Endothelial cell of umbilical vein (primary cell): ENCODE data around the gene CCDC60.

ENCODE experiments used
- CTCF ChIP-seq, 2 donors: IDR thresholded peaks; 1 replicate in 1 of 2; 2 replicates in 1 of 2; pipeline ENCODE4 v1.5.1; 2011; ENCODE audit warnings: low read length in 2 of 2, mild to moderate bottlenecking in 2 of 2, moderate library complexity in 2 of 2, control low read depth in 1 of 2, inconsistent platforms in 1 of 2, low read depth in 1 of 2; ENCODE audit not compliant: insufficient read depth in 1 of 2; ENCODE audit errors: extremely low read depth in 1 of 2
- EZH2 ChIP-seq: IDR thresholded peaks from 2 replicates; pipeline ENCODE4 v1.6.1; 2012; ENCODE audit warnings: borderline replicate concordance, low read depth, mild to moderate bottlenecking, moderate library complexity, low read length, inconsistent platforms; ENCODE audit not compliant: severe bottlenecking
- FOS ChIP-seq: IDR thresholded peaks from 2 replicates; pipeline ENCODE4 v1.6.1; 2011; ENCODE audit warnings: mild to moderate bottlenecking, low read length, moderate library complexity, borderline replicate concordance; ENCODE audit not compliant: insufficient read depth
- MAX ChIP-seq: IDR thresholded peaks from 2 replicates; pipeline ENCODE4 v1.6.1; 2011; ENCODE audit not compliant: insufficient read depth, insufficient read length
- MYC ChIP-seq: IDR thresholded peaks from one replicate; pipeline ENCODE4 v1.6.1; 2011; ENCODE audit warnings: mild to moderate bottlenecking, low read depth, low read length
- POLR2A ChIP-seq: IDR thresholded peaks from 2 replicates; pipeline ENCODE4 v1.6.1; 2012; ENCODE audit warnings: low read depth, mild to moderate bottlenecking, control low read depth, low read length
- POLR2AphosphoS5 ChIP-seq: IDR thresholded peaks from 2 replicates; pipeline ENCODE4 v1.6.1; 2012; ENCODE audit warnings: low read depth, mild to moderate bottlenecking, control low read depth, low read length, moderate library complexity; ENCODE audit not compliant: insufficient read depth

DNA sequence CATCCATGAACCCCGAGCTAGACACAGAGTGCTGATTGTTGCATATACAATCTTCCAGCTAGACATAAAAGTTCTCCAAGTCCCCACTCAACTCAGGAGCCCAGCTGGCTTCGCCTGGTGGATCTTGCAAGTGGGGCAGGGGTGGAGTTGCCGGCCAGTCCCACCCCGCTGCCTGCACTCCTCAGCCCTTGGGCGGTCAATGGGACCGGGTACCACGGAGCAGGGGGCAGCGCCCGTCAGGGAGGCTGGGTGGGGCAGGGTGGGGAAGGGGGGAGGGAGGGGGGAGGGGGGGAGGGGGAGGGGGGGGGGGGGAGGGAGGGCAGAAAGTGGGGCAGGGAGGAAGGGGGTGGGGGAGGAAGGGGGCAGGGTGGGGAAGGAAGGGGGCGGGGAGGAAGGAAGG, 63.0 kb downstream of the CCDC60 start:
- TF ChIP-seq CTCF (IDR thresholded peaks at IDR 0.05; ENCODE audit: extremely low read depth in 1 of 2, insufficient read depth in 1 of 2, low read depth in 1 of 2, low read length in 2 of 2) (no peak), FOS (no peak), POLR2A (no peak), MAX (no peak), EZH2 (no peak), POLR2AphosphoS5 (no peak), MYC (no peak)
